ENCODE measurements around the gene RASA4B. TPM values are rescaled to one million over a fixed set of nuclear protein-coding genes. Genes with fewer than 3 reads are reported as not detected.

RASA4B gene
- total RNA-seq, 1 donor from 2014 or later: 16.1 TPM

DNA sequence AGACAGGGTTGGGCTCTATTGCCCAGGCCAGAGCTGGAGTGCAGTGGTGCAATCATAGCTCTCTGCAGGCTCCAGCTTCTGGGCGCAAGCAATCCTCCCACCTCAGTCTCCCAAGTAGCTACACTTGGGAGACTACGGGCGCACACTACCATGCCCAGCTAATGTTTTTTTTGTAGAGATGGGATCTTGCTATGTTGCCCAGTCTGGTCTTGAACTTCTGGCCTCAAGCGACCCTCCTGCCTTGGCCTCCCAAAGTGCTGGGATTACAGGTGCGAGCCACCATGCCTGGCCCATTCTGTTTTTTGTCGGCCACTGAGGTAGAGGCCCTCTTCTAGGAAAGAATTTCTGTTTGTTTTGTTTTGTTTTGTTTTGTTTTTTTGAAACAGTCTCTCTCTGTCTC is 65.1 kb downstream of the RASA4B start:
- no peaks in the 10 kb centered on the region for H3K27me3 Mint-ChIP-seq
- POLR2A ChIA-PET: interaction anchor here (1.1 to 16.7 kb wide), 4 partner anchors 11 to 33 kb away, joined by 4 to 886 read pairs (median 8); partner anchors contain the start of genes ALKBH4, LRWD1 and ORAI2
- CTCF ChIA-PET: interaction anchor here (1.0 to 9.9 kb wide), 2 partner anchors 44 to 56 kb away, joined by 3 to 219 read pairs; no protein-coding TSS in a partner anchor
- H3K4me1 Mint-ChIP-seq: peaks cover 9% of the 10 kb centered on the region
- intact Hi-C loops (cut with micrococcal nuclease): no loop called here
- H3K4me3 Mint-ChIP-seq: no peak overlapping the region
- no peak for ATAC-seq (ENCODE audit: low read depth)
- no peaks in the 10 kb centered on the region for H3K9me3 Mint-ChIP-seq
- no peak for DNase-seq
- peaks cover 24% of the 10 kb centered on the region for H3K36me3 Mint-ChIP-seq (ENCODE audit: low read depth)
- no peak overlapping the region for H3K27ac Mint-ChIP-seq
- TF ChIP-seq, protein P1, sequence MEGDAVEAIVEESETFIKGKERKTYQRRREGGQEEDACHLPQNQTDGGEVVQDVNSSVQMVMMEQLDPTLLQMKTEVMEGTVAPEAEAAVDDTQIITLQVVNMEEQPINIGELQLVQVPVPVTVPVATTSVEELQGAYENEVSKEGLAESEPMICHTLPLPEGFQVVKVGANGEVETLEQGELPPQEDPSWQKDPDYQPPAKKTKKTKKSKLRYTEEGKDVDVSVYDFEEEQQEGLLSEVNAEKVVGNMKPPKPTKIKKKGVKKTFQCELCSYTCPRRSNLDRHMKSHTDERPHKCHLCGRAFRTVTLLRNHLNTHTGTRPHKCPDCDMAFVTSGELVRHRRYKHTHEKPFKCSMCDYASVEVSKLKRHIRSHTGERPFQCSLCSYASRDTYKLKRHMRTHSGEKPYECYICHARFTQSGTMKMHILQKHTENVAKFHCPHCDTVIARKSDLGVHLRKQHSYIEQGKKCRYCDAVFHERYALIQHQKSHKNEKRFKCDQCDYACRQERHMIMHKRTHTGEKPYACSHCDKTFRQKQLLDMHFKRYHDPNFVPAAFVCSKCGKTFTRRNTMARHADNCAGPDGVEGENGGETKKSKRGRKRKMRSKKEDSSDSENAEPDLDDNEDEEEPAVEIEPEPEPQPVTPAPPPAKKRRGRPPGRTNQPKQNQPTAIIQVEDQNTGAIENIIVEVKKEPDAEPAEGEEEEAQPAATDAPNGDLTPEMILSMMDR (IDR thresholded peaks at IDR 0.05): no peak

DNA sequence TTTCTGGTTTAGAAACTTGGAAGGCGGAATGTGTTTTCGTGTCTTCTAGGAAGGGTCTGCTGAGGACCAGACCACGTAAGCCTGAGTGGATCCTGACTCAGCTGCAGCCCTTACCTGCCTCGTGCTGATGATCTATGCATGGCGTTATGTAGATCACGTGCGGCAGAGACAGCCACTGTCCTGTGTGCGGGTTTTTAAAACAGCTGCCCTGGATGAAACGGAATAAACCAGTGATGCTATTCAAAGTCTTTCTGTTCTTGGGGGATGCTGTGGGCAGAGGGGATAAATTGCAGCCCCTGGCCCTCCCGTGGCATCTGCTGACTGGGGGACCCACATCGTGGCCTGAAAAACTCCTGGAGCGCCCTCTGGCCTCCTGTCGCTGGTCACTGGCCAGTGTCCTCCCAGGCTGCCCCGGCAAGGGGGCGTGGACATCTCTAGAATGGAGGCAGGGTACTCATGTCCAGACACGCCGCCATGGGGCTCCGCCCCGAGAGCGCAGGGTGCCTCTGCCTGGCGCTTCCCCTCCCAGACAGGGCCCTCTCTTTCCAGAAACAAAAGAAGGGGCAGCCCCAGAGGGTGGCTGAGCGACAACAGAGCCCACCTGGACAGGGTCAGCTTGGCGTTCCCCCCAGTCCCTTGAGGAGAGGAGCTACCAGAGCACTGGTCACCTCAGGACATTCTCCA is 66.1 kb downstream of the RASA4B start:
- no peak for DNase-seq
- POLR2A ChIA-PET: interaction anchor here (1.1 to 16.7 kb wide), 4 partner anchors 10 to 32 kb away, joined by 4 to 886 read pairs (median 8); partner anchors contain the start of genes ALKBH4, LRWD1 and ORAI2
- no peak overlapping the region for H3K4me3 Mint-ChIP-seq
- intact Hi-C loops (cut with micrococcal nuclease): no loop called here
- no peaks in the 10 kb centered on the region for H3K9me3 Mint-ChIP-seq
- no peaks in the 10 kb centered on the region for H3K27me3 Mint-ChIP-seq
- peaks cover 16% of the 10 kb centered on the region for H3K4me1 Mint-ChIP-seq
- CTCF ChIA-PET: interaction anchor here (0.7 to 9.9 kb wide), 2 partner anchors 37 to 43 kb away, joined by 6 to 219 read pairs; no protein-coding TSS in a partner anchor
- H3K36me3 Mint-ChIP-seq (ENCODE audit: low read depth): peaks cover 27% of the 10 kb centered on the region
- TF ChIP-seq, protein P1 (IDR thresholded peaks at IDR 0.05): no peak
- H3K27ac Mint-ChIP-seq: no peak overlapping the region
- ATAC-seq (ENCODE audit: low read depth): no peak

DNA sequence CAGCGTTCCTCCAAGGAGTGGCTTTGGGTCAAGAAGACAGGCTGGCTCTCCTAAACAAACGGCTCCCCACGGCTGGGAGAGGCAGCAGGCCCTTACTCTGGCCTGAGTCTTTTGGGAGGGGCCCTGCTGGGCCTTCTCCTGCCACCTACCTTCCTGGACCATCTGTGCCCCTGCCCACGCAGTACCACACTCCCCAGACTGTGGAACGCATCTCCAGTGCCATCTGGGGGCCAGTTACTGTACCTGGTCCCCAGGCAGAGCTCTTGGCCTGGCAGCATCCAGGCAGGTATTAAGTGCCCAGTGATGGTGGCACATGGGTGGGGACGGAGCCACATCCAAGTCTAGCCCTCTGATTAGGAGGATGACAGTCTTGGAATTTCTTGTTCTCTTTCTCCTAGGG is 67.3 kb downstream of the RASA4B start:
- H3K27ac Mint-ChIP-seq: peak overlapping the region; percentile 63
- CTCF ChIA-PET: interaction anchor here (0.7 to 9.9 kb wide), 9 partner anchors 15 to 171 kb away, joined by 4 to 219 read pairs (median 10); partner anchors contain the start of genes ORAI2 and PRKRIP1
- no peak overlapping the region for H3K4me3 Mint-ChIP-seq
- no peaks in the 10 kb centered on the region for H3K27me3 Mint-ChIP-seq
- POLR2A ChIA-PET: interaction anchor here (0.6 to 16.7 kb wide), 5 partner anchors 9 to 54 kb away, joined by 3 to 886 read pairs (median 5); partner anchors contain the start of genes ORAI2 and PRKRIP1
- TF ChIP-seq, protein P1 (IDR thresholded peaks at IDR 0.05): no peak
- H3K36me3 Mint-ChIP-seq (ENCODE audit: low read depth): peaks cover 37% of the 10 kb centered on the region
- ATAC-seq (ENCODE audit: low read depth) (peak; percentile 88), DNase-seq (peak; percentile 46)
- intact Hi-C loops (cut with micrococcal nuclease): loop anchor here (1.0 kb wide), 4 partner anchors 38 to 171 kb away; no protein-coding TSS in a partner anchor
- peaks cover 29% of the 10 kb centered on the region for H3K4me1 Mint-ChIP-seq
- no peaks in the 10 kb centered on the region for H3K9me3 Mint-ChIP-seq

DNA sequence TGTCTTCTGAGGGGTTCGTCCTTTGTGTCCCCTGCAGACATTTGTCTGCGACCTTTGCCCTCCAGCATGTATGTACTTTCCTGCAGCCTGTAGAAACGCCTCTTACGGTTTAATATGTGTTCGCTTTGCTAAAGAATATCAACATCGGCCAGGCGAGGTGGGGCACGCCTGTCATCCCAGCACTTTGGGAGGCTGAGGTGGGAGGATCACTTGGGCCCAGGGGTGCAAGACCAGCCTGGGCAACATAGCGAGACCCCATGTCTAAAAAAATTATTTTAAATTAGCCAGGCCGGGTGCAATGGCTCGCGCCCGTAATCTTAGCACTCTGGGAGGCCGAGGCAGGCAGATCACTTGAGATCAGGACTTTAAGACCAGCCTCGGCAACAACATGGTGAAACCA is 68.4 kb downstream of the RASA4B start:
- Mint-ChIP-seq H3K27me3 (no peaks in the 10 kb centered on the region), H3K4me1 (peaks cover 40% of the 10 kb centered on the region), H3K4me3 (no peak overlapping the region), H3K9me3 (no peaks in the 10 kb centered on the region), H3K36me3 (ENCODE audit: low read depth) (peaks cover 41% of the 10 kb centered on the region), H3K27ac (no peak overlapping the region)
- TF ChIP-seq, protein P1 (IDR thresholded peaks at IDR 0.05): no peak
- ChIA-PET POLR2A (interaction anchor here (16.7 kb wide), 1 partner anchor 30 kb away, joined by 886 read pairs; the partner anchor contains the start of gene ORAI2), CTCF (interaction anchor here (1.6 to 9.9 kb wide), 5 partner anchors 23 to 170 kb away, joined by 10 to 219 read pairs (median 14); partner anchors contain the start of gene PRKRIP1)
- intact Hi-C loops (cut with micrococcal nuclease): no loop called here
- DNase-seq (no peak), ATAC-seq (ENCODE audit: low read depth) (no peak)

DNA sequence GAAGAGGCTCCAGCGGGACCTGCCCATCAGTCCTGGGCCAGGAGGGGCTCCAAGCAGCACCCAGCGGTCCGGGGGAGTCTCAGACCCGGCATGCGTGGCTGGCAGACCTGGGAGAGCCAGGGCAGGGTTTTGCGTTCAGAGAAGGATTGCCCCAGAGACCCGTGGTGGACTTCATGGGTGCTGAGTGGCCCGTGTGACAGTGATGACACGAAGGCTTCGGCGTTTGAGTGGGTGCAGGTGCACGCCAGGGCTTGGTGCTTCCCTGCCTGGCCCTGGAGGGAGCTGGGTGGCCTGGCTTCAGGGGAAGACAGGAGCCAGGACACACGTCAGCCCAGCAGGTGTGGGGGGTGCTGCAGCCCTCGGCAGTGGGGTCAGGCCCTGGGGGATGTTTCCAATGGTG is 70.3 kb downstream of the RASA4B start:
- Mint-ChIP-seq H3K4me3 (no peak overlapping the region), H3K27ac (no peak overlapping the region), H3K9me3 (no peaks in the 10 kb centered on the region), H3K27me3 (no peaks in the 10 kb centered on the region), H3K36me3 (ENCODE audit: low read depth) (peaks cover 51% of the 10 kb centered on the region), H3K4me1 (peaks cover 55% of the 10 kb centered on the region)
- TF ChIP-seq, protein P1 (IDR thresholded peaks at IDR 0.05): no peak
- intact Hi-C loops (cut with micrococcal nuclease): no loop called here
- ATAC-seq (ENCODE audit: low read depth) (no peak), DNase-seq (no peak)
- ChIA-PET POLR2A (interaction anchor here (1.5 to 16.7 kb wide), 2 partner anchors 8 to 28 kb away, joined by 5 to 886 read pairs; partner anchors contain the start of gene ORAI2), CTCF (interaction anchor here (1.5 to 9.9 kb wide), 2 partner anchors 32 to 39 kb away, joined by 3 to 219 read pairs; no protein-coding TSS in a partner anchor)
